HepG2 (cell line): ENCODE measurements around the gene MED12L.

ENCODE experiments used
- BRCA1 ChIP-seq: sonication (generic); formaldehyde crosslinking; IDR thresholded peaks from 2 replicates; pipeline ENCODE4 v1.4.0; 2020; ENCODE audit warnings: missing genetic modification reagents
- ZMAT5 ChIP-seq: sonication (generic); formaldehyde crosslinking; IDR thresholded peaks from 2 replicates; pipeline ENCODE4 v1.5.0; 2020; ENCODE audit warnings: mild to moderate bottlenecking, low read depth, missing genetic modification reagents, borderline replicate concordance
- ZNF382 ChIP-seq: sonication (generic); formaldehyde crosslinking; IDR thresholded peaks from 2 replicates; pipeline ENCODE4 v1.5.0; 2020; ENCODE audit warnings: missing genetic modification reagents, mild to moderate bottlenecking, borderline replicate concordance

DNA sequence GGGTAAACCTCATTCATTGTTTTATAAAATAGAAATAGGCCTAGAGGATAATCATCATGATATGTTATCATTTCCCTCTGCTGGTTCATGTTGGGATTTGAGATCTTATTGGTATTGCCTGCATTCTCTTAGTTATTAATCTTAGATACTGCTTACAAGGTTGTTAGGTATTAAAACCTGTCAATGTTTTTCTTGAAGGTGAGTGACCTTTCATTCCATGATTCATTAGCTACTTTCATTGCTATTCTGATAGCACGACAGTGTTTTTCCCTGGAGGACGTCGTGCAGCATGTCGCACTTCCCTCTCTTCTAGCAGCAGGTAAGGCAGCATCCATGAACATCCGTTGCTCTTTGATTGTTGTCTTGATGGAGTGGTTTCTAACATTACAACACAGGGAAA, 282.0 kb downstream of the MED12L start:
- TF ChIP-seq ZNF382 (CRISPR knock-in tag) (no peak), BRCA1 (CRISPR knock-in tag) (no peak), ZMAT5 (CRISPR knock-in tag) (no peak)
